Coronary artery (tissue), 2 donors: ENCODE data around the gene EBP.
"Not testable (repeated sequence)": the region's sequence is repeated elsewhere in the genome, so short reads cannot be mapped to it uniquely, and the experiment has no call there.

ENCODE experiments used
- DNase-seq: peaks from one replicate; pipeline ENCODE4 v3.0.0-alpha.2; 2017; ENCODE audit warnings: low spot score
- H3K27ac ChIP-seq, 2 donors: fragments of 200-600 bp; sonication (generic); one replicate each; pipeline ENCODE4 v1.5.1; 2016 to 2019
- H3K4me3 ChIP-seq: fragments of 200-600 bp; sonication (generic); 2 replicates; pipeline ENCODE4 v1.5.1; 2016; ENCODE audit warnings: mild to moderate bottlenecking, moderate library complexity
- TF ChIP-seq, protein P1 (sequence below): fragments of 200-600 bp; sonication (generic); IDR thresholded peaks from one replicate; pipeline ENCODE4 v1.5.1; 2019; ENCODE audit warnings: antibody characterized with exemption

The EBP gene

DNA sequence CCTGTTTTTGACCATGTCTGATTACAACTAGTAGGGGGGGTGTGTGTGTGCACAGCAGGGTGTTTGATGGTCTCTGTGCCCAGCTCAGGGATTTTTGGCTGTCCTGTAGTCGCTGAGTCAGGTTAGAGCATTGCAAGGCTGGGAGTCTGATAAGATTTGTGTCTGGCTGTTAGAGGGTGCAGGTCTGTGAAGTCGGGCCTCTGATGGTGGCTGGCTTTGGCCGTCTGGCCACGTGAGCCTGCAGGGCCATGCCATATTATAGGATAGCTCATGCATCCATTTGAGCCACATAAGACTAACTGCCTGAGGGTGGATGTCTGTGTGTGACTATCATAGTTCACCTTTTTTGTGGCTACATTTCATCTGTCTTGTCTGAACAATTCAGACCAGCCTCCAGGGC is 7.9 kb upstream of the EBP start:
- TF ChIP-seq, protein P1, sequence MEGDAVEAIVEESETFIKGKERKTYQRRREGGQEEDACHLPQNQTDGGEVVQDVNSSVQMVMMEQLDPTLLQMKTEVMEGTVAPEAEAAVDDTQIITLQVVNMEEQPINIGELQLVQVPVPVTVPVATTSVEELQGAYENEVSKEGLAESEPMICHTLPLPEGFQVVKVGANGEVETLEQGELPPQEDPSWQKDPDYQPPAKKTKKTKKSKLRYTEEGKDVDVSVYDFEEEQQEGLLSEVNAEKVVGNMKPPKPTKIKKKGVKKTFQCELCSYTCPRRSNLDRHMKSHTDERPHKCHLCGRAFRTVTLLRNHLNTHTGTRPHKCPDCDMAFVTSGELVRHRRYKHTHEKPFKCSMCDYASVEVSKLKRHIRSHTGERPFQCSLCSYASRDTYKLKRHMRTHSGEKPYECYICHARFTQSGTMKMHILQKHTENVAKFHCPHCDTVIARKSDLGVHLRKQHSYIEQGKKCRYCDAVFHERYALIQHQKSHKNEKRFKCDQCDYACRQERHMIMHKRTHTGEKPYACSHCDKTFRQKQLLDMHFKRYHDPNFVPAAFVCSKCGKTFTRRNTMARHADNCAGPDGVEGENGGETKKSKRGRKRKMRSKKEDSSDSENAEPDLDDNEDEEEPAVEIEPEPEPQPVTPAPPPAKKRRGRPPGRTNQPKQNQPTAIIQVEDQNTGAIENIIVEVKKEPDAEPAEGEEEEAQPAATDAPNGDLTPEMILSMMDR: no peak
- no peak for DNase-seq
- H3K4me3 ChIP-seq: no peak overlapping the region
- H3K27ac ChIP-seq: no peak overlapping the region

DNA sequence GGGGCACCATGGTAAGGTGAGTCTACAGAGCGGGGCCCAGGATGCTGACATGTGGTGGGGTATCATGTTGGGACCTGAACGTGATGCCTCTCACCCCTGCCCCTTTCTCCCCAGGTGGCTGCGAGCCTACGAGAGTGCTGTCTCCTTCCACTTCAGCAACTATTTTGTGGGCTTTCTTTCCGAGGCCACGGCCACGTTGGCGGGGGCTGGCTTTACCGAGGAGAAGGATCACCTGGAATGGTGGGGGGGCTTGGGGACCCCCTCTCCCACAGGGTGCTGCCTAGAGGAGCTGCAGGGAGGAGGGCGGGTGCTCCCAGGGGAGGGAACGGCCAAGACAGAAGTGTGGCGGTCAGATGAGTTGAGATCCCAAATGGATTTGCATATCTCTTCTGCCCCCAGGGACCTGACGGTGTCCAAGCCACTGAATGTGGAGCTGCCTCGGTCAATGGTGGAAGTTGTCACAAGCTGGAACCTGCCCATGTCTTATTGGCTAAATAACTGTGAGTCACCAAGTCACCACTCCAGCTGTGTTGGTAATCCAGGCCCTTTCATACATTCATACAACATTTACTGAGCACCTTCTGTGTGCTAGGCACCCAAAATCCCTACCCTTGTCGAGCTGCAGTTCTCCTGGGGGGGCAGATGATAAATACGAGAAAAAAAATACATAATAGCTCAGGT is 7.3 kb upstream of the EBP start:
- TF ChIP-seq, protein P1: no peak
- no peak overlapping the region for H3K4me3 ChIP-seq
- no peak for DNase-seq
- no peak overlapping the region for H3K27ac ChIP-seq

DNA sequence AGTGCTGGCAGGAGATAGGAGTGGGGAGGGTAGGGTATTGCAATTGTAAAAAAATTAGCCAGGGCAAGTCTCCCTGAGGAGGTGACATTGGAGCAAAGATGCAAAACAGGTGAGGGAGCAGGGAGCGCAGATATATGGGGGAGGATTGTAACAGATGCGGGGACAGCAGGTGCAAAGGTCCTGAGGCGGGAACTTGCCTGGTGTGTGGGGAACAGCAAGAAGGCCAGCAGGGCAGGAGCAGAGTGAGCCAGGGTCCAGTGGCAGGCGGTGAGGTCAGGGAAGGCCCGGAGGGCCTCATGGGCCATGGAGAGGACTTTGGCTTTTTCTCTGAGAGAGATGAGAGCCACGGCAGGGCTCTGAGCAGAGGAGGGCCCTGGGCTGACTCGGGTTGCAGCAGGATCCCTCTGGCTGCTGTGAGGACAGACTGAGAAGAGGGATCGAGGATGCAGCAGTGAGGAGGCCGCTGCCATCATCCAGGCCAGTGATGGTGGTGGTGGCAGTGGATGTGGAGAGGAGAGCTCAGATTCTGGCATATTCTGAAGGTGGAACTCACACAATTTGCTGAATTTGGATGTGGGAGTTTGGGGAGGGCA is 6.6 kb upstream of the EBP start:
- TF ChIP-seq, protein P1: no peak
- no peak for DNase-seq
- Histone ChIP-seq H3K4me3 (no peak overlapping the region), H3K27ac (no peak overlapping the region)

DNA sequence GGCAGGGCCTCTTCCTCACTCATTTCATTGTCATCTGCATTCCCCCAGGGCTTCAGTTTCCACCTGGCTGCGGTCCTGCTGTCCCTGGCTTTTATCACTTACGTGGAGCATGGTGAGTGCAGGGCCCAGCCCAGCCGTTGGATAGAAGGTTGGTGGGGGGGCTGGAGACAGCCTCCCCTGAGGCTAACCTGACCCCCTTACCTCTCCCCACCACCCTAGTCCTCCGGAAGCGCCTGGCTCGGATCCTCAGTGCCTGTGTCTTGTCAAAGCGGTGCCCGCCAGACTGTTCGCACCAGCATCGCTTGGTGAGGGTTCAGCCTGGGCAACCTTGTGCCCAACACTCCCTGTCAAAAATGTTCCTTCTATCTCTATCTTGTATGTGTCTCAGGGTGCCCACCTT is 5.8 kb upstream of the EBP start:
- no peak for DNase-seq
- H3K4me3 ChIP-seq: no peak overlapping the region
- TF ChIP-seq, protein P1: no peak
- H3K27ac ChIP-seq: no peak overlapping the region

DNA sequence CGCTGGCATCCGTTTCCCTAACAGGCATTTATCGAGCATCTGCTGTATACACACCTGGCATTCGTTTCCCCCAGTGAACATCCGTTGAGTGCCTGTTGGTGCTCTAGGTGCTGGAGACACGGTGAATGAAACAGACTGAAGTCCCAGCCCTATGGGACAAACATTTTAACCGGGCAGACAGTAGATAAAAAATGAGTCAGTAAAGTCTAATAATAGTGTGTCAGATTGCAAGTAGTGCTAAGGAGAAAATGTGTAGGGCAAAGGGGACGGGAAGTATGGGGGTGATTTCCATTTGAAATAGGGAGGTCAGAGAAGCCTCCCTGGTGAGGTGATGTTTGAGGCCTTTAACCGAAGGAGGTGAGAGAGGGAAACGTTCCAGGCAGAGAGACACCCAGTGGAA is 5.3 kb upstream of the EBP start:
- no peak for DNase-seq
- no peak overlapping the region for H3K27ac ChIP-seq

DNA sequence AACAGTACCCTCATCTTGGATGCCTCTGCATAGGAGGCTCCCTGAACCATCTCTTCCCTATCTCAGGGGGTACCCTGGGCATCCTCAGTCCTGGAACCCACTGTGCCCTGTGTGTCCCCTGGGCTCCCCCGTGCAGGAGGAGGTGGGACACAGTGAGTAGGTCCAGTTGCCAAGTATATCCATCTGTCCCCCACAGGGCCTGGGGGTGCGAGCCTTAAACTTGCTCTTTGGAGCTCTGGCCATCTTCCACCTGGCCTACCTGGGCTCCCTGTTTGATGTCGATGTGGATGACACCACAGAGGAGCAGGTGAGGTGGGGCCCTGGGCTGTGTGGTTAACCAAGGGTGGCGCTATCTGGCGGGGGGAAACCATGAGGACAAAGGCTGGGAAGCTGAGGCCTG is 4.6 kb upstream of the EBP start:
- H3K4me3 ChIP-seq: no peak overlapping the region
- no peak for DNase-seq
- TF ChIP-seq, protein P1: no peak
- H3K27ac ChIP-seq: no peak overlapping the region

More for the DNA sequence above, 5.3 kb upstream of the EBP start:
- TF ChIP-seq, protein P1: no peak
- no peak overlapping the region for H3K4me3 ChIP-seq

DNA sequence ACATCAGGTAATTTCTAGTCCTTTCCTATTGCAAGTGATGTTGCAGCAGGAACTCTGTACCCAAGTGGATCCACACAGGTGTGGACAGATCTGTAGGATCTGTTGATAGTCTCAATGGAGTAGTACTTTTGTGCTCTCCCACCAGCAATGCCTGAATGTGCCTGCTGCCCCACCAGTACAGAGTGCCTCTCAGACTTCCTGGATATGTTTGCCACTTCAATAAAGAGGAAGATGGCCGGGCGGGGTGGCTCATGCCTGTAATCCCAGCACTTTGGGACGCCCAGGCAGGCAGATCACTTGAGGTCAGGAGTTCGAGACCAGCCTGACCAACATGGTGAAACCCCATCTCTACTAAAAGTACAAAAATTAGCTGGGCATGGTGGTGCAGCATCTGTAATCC is 2.1 kb upstream of the EBP start:
- H3K27ac ChIP-seq, DNase-seq, H3K4me3 ChIP-seq: not testable (repeated sequence)
